ENCODE measurements around the gene GRIN2D.

Gene GRIN2D

GRCh38 chr19:48442116-48443035 lies 48.9 kb downstream of the GRIN2D start:
- no peak for DNase-seq (ENCODE audit: low read depth)

- no peak for DNase-seq (ENCODE audit: low read depth)
These were observed 49.8 kb downstream of the GRIN2D start for GRCh38 chr19:48443256-48443655.

Measured in HS-5 (cell line).